Measurements from ENCODE around the gene KAT6B.

DNA sequence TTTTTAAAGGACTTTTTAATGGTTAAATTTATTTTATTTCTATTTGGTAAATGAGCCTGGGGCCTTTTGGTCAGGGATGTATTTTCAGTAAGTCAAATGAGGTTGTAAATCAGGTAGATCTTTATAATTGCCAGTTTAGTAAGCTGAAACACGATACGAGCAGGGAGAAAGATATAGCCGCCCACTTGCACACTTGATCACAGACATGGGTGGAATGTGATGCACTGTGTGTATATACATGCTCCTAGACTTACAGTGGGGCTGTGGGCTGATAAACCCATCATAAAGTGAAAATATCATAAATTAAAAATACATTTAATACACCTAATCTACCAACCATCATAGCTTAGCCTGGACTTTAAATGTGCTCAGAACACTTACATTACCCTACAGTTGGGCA is 165.7 kb downstream of the KAT6B start:
- TF ChIP-seq POLR2A (IDR thresholded peaks at IDR 0.05; ENCODE audit: low read depth): no peak
- TF ChIP-seq, protein P1, sequence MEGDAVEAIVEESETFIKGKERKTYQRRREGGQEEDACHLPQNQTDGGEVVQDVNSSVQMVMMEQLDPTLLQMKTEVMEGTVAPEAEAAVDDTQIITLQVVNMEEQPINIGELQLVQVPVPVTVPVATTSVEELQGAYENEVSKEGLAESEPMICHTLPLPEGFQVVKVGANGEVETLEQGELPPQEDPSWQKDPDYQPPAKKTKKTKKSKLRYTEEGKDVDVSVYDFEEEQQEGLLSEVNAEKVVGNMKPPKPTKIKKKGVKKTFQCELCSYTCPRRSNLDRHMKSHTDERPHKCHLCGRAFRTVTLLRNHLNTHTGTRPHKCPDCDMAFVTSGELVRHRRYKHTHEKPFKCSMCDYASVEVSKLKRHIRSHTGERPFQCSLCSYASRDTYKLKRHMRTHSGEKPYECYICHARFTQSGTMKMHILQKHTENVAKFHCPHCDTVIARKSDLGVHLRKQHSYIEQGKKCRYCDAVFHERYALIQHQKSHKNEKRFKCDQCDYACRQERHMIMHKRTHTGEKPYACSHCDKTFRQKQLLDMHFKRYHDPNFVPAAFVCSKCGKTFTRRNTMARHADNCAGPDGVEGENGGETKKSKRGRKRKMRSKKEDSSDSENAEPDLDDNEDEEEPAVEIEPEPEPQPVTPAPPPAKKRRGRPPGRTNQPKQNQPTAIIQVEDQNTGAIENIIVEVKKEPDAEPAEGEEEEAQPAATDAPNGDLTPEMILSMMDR (IDR thresholded peaks at IDR 0.05): no peak
